ENCODE measurements around the gene NKPD1.

GRCh38 chr19:45138303-45138751, 22.5 kb downstream of the NKPD1 start:
- TF ChIP-seq CTCF (IDR thresholded peaks at IDR 0.05), result no peak
- no peak for TF ChIP-seq POLR2A (IDR thresholded peaks at IDR 0.05)
